HCT116 (cell line): ENCODE measurements around the gene PRICKLE1. TPM values are rescaled to one million over a fixed set of nuclear protein-coding genes. Genes with fewer than 3 reads are reported as not detected.

ENCODE experiments used
- ATAC-seq: fragments of 200-7000 bp; cut with Tn5 transposase; 2 replicates; pipeline ENCODE4 v1.9.1; 2020; ENCODE audit warnings: mild to moderate bottlenecking, moderate library complexity
- BruUV-seq: library from RNA; stranded (reverse); fragments of 400-500 nt; replicated peaks from 2 replicates; lab custom pipeline; 2021; lab: Mats Ljungman, UMichigan
- CTCF ChIA-PET: fragments of 300-600 bp; sonication (Branson Sonifier 250); formaldehyde crosslinking; loops from one replicate; lab custom pipeline; 2021; ENCODE audit warnings: antibody characterized with exemption; lab: Charles Lee
- POLR2A ChIA-PET: fragments of 300-600, 350-600 bp; sonication (Branson Sonifier 250); formaldehyde crosslinking; loops from one replicate; lab custom pipeline; 2021; ENCODE audit warnings: antibody characterized with exemption; lab: Charles Lee
- RAD21 ChIA-PET, 2 experiments: fragments of 300-600 bp; sonication (Branson Sonifier 250); formaldehyde crosslinking; loops; one replicate each; lab custom pipeline; 2023; ENCODE audit warnings: low total read pairs in 2 of 2; ENCODE audit not compliant: uncharacterized antibody in 2 of 2, unreplicated experiment in 2 of 2, low non-redundant PET in 1 of 2; lab: Charles Lee
- DNase-seq: peaks from one replicate; pipeline ENCODE4 v3.0.0-alpha.2; 2010; ENCODE audit warnings: low read depth, low spot score
- H2AFZ ChIP-seq: fragments of 200-600 bp; shearing (Covaris generic), sonication (generic); 2 replicates; pipeline ENCODE4 v1.6.1; 2017; ENCODE audit warnings: low read depth, mixed run types, mixed read lengths, antibody characterized with exemption, low read length; ENCODE audit not compliant: poor library complexity, severe bottlenecking
- H3K27ac ChIP-seq: 2 replicates; pipeline ENCODE4 v1.5.1; 2012; ENCODE audit warnings: low read depth, low read length
- H3K27me3 ChIP-seq: fragments of 200-600 bp; sonication (generic); 2 replicates; pipeline ENCODE4 v1.6.1; 2016; ENCODE audit warnings: mixed run types, low read length, mixed read lengths; ENCODE audit not compliant: insufficient read depth
- H3K36me3 ChIP-seq, 2 experiments: fragments of 200-500 bp in 1 of 2; fragments of 200-600 bp in 1 of 2; sonication (Bioruptor generic) in 1 of 2; sonication (generic) in 1 of 2; 2 replicates each; pipeline versions ENCODE4 v1.5.1 to v1.6.1; 2014 to 2016; ENCODE audit warnings: low read length in 2 of 2, inconsistent platforms in 1 of 2, mixed read lengths in 1 of 2, mixed run types in 1 of 2; ENCODE audit not compliant: insufficient read depth in 2 of 2, control insufficient read depth in 1 of 2
- H3K4me1 ChIP-seq, 2 experiments: fragments of 200-600 bp in 1 of 2; sonication (generic) in 1 of 2; 2 replicates each; pipeline versions ENCODE4 v1.5.1 to v1.6.1; 2012 to 2017; ENCODE audit warnings: low read length in 2 of 2, inconsistent platforms in 1 of 2, mild to moderate bottlenecking in 1 of 2, mixed read lengths in 1 of 2, mixed run types in 1 of 2, moderate library complexity in 1 of 2; ENCODE audit not compliant: insufficient read depth in 2 of 2, control insufficient read depth in 1 of 2
- H3K4me2 ChIP-seq: fragments of 200-600 bp; sonication (generic); 2 replicates; pipeline ENCODE4 v1.6.1; 2017; ENCODE audit warnings: mixed run types, low read length, mixed read lengths
- H3K4me3 ChIP-seq, 2 experiments: fragments of 200-600 bp in 1 of 2; sonication (generic) in 1 of 2; replicated peaks in 1 of 2; 2 replicates each; pipeline ENCODE4 v1.5.1; 2011 to 2016; ENCODE audit warnings: low read length in 2 of 2, control low read depth in 1 of 2, low read depth in 1 of 2, mild to moderate bottlenecking in 1 of 2, mixed read lengths in 1 of 2, mixed run types in 1 of 2
- H3K79me2 ChIP-seq: fragments of 200-600 bp; sonication (generic); 2 replicates; pipeline ENCODE4 v1.6.1; 2017; ENCODE audit warnings: mild to moderate bottlenecking, mixed run types, low read length, moderate library complexity, mixed read lengths; ENCODE audit not compliant: insufficient read depth
- H3K9ac ChIP-seq: fragments of 200-600 bp; sonication (generic); 2 replicates; pipeline ENCODE4 v1.6.1; 2016; ENCODE audit warnings: low read length, mixed read lengths
- H3K9me2 ChIP-seq: fragments of 200-600 bp; sonication (generic), shearing (Covaris generic); 2 replicates; pipeline ENCODE4 v1.6.1; 2017; ENCODE audit warnings: mixed run types, mild to moderate bottlenecking, moderate library complexity; ENCODE audit not compliant: insufficient read depth
- H3K9me3 ChIP-seq, 2 experiments: fragments of 200-500 bp in 1 of 2; fragments of 200-600 bp in 1 of 2; sonication (Bioruptor generic) in 1 of 2; sonication (generic) in 1 of 2; 2 replicates each; pipeline ENCODE4 v1.6.1; 2014 to 2017; ENCODE audit warnings: low read length in 2 of 2, mixed read lengths in 2 of 2, inconsistent platforms in 1 of 2, low read depth in 1 of 2, mild to moderate bottlenecking in 1 of 2, mixed run types in 1 of 2, moderate library complexity in 1 of 2; ENCODE audit not compliant: control insufficient read depth in 1 of 2, insufficient read depth in 1 of 2
- H4K20me1 ChIP-seq: fragments of 200-600 bp; sonication (generic), shearing (Covaris generic); 2 replicates; pipeline ENCODE4 v1.6.1; 2017; ENCODE audit warnings: mixed run types, mild to moderate bottlenecking, moderate library complexity; ENCODE audit not compliant: insufficient read depth
- ATF3 ChIP-seq: IDR thresholded peaks from 2 replicates; pipeline ENCODE4 v1.6.1; 2012
- CBX3 ChIP-seq: IDR thresholded peaks from 2 replicates; pipeline ENCODE4 v1.6.1; 2012; ENCODE audit warnings: low read depth
- CEBPB ChIP-seq: IDR thresholded peaks from 2 replicates; pipeline ENCODE4 v1.6.1; 2012; ENCODE audit warnings: low read depth
- CTCF ChIP-seq, 3 experiments: fragments of 200-600 bp in 1 of 3; sonication (generic) in 1 of 3; IDR thresholded peaks in 2 of 3; conservative IDR thresholded peaks in 1 of 3; 2 replicates each; pipeline ENCODE4 v1.5.1; 2012 to 2017; ENCODE audit warnings: low read depth in 2 of 3, low read length in 2 of 3, antibody characterized with exemption in 1 of 3, borderline replicate concordance in 1 of 3, control low read depth in 1 of 3, mild to moderate bottlenecking in 1 of 3, mixed read lengths in 1 of 3, mixed run types in 1 of 3, moderate library complexity in 1 of 3; ENCODE audit not compliant: insufficient read depth in 1 of 3
- EGR1 ChIP-seq: IDR thresholded peaks from 2 replicates; pipeline ENCODE4 v1.6.1; 2012; ENCODE audit warnings: low read depth
- ELF1 ChIP-seq: IDR thresholded peaks from 2 replicates; pipeline ENCODE4 v1.6.1; 2012; ENCODE audit warnings: low read depth, borderline replicate concordance
- EZH2phosphoT487 ChIP-seq: fragments of 200-600 bp; IDR thresholded peaks from 2 replicates; pipeline ENCODE4 v1.6.1; 2018; ENCODE audit warnings: antibody characterized with exemption, borderline replicate concordance
- FOSL1 ChIP-seq: IDR thresholded peaks from 2 replicates; pipeline ENCODE4 v1.6.1; 2012; ENCODE audit warnings: low read depth
- MAX ChIP-seq: IDR thresholded peaks from 2 replicates; pipeline ENCODE4 v1.6.1; 2012
- POLR2AphosphoS5 ChIP-seq: IDR thresholded peaks from 2 replicates; pipeline ENCODE4 v1.6.1; 2011; ENCODE audit warnings: mild to moderate bottlenecking, low read depth, low read length, moderate library complexity
- RAD21 ChIP-seq: IDR thresholded peaks from 2 replicates; pipeline ENCODE4 v1.6.1; 2012; ENCODE audit warnings: low read depth, mild to moderate bottlenecking
- REST ChIP-seq: IDR thresholded peaks from 2 replicates; pipeline ENCODE4 v1.6.1; 2012; ENCODE audit warnings: low read depth
- SIN3A ChIP-seq: IDR thresholded peaks from 2 replicates; pipeline ENCODE4 v1.6.1; 2012; ENCODE audit warnings: low read depth
- SP1 ChIP-seq: IDR thresholded peaks from 2 replicates; pipeline ENCODE4 v1.6.1; 2012; ENCODE audit warnings: low read depth
- SRF ChIP-seq: IDR thresholded peaks from 2 replicates; pipeline ENCODE4 v1.6.1; 2012; ENCODE audit warnings: low read depth
- TCF7L2 ChIP-seq: IDR thresholded peaks from 2 replicates; pipeline ENCODE4 v1.7.0; 2011; ENCODE audit warnings: borderline replicate concordance, inconsistent platforms; ENCODE audit not compliant: insufficient read depth, insufficient read length; ENCODE audit errors: extremely low read depth
- YY1 ChIP-seq: IDR thresholded peaks from 2 replicates; pipeline ENCODE4 v1.6.1; 2011; ENCODE audit warnings: low read length, low read depth, moderate library complexity, mild to moderate bottlenecking; ENCODE audit not compliant: insufficient replicate concordance; ENCODE audit errors: extremely low read depth
- ZBTB33 ChIP-seq: IDR thresholded peaks from 2 replicates; pipeline ENCODE4 v1.6.1; 2011; ENCODE audit warnings: mild to moderate bottlenecking, low read length, moderate library complexity; ENCODE audit not compliant: insufficient replicate concordance; ENCODE audit errors: extremely low read depth
- ZFX ChIP-seq: fragments of 450-650 bp; IDR thresholded peaks from 2 replicates; pipeline ENCODE4 v1.6.1; 2017
- ZNF274 ChIP-seq: fragments of 200-500 bp; sonication (Bioruptor generic); IDR thresholded peaks from 2 replicates; pipeline ENCODE4 v1.6.1; 2014; ENCODE audit warnings: mild to moderate bottlenecking, low read depth, low read length, inconsistent platforms
- intact Hi-C: fragments of 100-400 bp; cut with micrococcal nuclease; formaldehyde crosslinking; loops from 2 replicates; pipeline ENCODE4 v1.10.0; 2022
- total RNA-seq: library from RNA; stranded (reverse); gene quantifications from one replicate; pipeline ENCODE4 v1.2.1, GENCODE V29; 2021; ENCODE audit not compliant: unreplicated experiment

Gene PRICKLE1
- total RNA-seq, 1 experiment from 2014 or later: 1.3 TPM

GRCh38 chr12:42486407-42486806 is 103.1 kb downstream of the PRICKLE1 start:
- no peaks in the 10 kb centered on the region for H3K79me2 ChIP-seq
- H3K4me3 ChIP-seq: no peak overlapping the region
- CTCF ChIA-PET: no interaction called here
- no peaks in the 10 kb centered on the region for H3K9me2 ChIP-seq
- RAD21 ChIA-PET: no interaction called here
- H4K20me1 ChIP-seq: no peaks in the 10 kb centered on the region
- no TSS peak for BruUV-seq
- intact Hi-C loops: loop anchor here (10.0 kb wide), 1 partner anchor 478 kb away; no protein-coding TSS in a partner anchor
- no peaks in the 10 kb centered on the region for H3K9me3 ChIP-seq
- no peak overlapping the region for H3K4me2 ChIP-seq
- no peak for DNase-seq
- no peaks in the 10 kb centered on the region for H3K27me3 ChIP-seq
- no peak for TF ChIP-seq RAD21
- TF ChIP-seq ELF1: no peak
- TF ChIP-seq REST: no peak
- no peak for TF ChIP-seq YY1
- TF ChIP-seq TCF7L2: no peak
- TF ChIP-seq ATF3: no peak
- TF ChIP-seq EZH2phosphoT487: no peak
- TF ChIP-seq SP1: no peak
- no peak for TF ChIP-seq SIN3A
- TF ChIP-seq FOSL1: no peak
- no peak for TF ChIP-seq SRF
- no peak for TF ChIP-seq ZNF274
- TF ChIP-seq CTCF (IDR thresholded peaks at IDR 0.05 in 2 of 3, conservative IDR thresholded peaks at IDR 0.05 in 1 of 3; ENCODE audit: borderline replicate concordance in 1 of 3, insufficient read depth in 1 of 3, low read depth in 2 of 3, low read length in 2 of 3): no peak
- no peak for TF ChIP-seq EGR1
- TF ChIP-seq ZBTB33: no peak
- TF ChIP-seq CEBPB: no peak
- no peak for TF ChIP-seq POLR2AphosphoS5
- TF ChIP-seq ZFX: no peak
- no peak for TF ChIP-seq CBX3
- no peak for TF ChIP-seq MAX
- H3K27ac ChIP-seq: no peak overlapping the region
- no peaks in the 10 kb centered on the region for H3K36me3 ChIP-seq
- H3K4me1 ChIP-seq: peaks cover 11% of the 10 kb centered on the region in 2 experiments; a peak in 2 of 4 replicates
- ATAC-seq: no peak
- no peak overlapping the region for H2AFZ ChIP-seq
- POLR2A ChIA-PET: no interaction called here
- no peak overlapping the region for H3K9ac ChIP-seq
